ENCODE data around the gene PACS1. TPM values are rescaled to one million over a fixed set of nuclear protein-coding genes. Genes with fewer than 3 reads are reported as not detected.

PACS1 gene
- total RNA-seq, 4 donors from 2014 or later: 32.0 to 62.7 (median 51.8) TPM

GRCh38 chr11:66189031-66189745 is 119.1 kb downstream of the PACS1 start:
- Histone ChIP-seq H3K4me1 (peaks cover 0 to 4% (median 0%) of the 10 kb centered on the region in 4 donors), H3K36me3 (peaks cover 0 to 11% (median 0%) of the 10 kb centered on the region in 3 donors), H3K27me3 (no peaks in the 10 kb centered on the region), H3K27ac (no peak overlapping the region), H3K4me3 (no peak overlapping the region), H3K9me3 (no peaks in the 10 kb centered on the region)
- TF ChIP-seq EP300 (IDR thresholded peaks at IDR 0.05): no peak
- TF ChIP-seq CTCF (IDR thresholded peaks at IDR 0.05): no peak
- no peak for DNase-seq (ENCODE audit: low spot score in 2 of 2)
- 90 to 94% methylated on average over 8 of the region's 8 CpGs for WGBS, 2 donors

- TF ChIP-seq CTCF (IDR thresholded peaks at IDR 0.05) (no peak), EP300 (IDR thresholded peaks at IDR 0.05) (no peak), POLR2A (IDR thresholded peaks at IDR 0.05) (no peak)
- Histone ChIP-seq H3K9me3 (no peaks in the 10 kb centered on the region), H3K27ac (no peak overlapping the region), H3K4me1 (peaks cover 0 to 4% (median 0%) of the 10 kb centered on the region in 4 donors), H3K4me3 (no peak overlapping the region), H3K36me3 (peaks cover 0 to 26% (median 0%) of the 10 kb centered on the region in 3 donors), H3K27me3 (no peaks in the 10 kb centered on the region)
- no peak for DNase-seq (ENCODE audit: low spot score in 2 of 2)
- WGBS, 2 donors: 74 to 76% methylated on average over 6 of the region's 6 CpGs
These were observed 120.7 kb downstream of the PACS1 start for GRCh38 chr11:66190786-66191185.

DNA sequence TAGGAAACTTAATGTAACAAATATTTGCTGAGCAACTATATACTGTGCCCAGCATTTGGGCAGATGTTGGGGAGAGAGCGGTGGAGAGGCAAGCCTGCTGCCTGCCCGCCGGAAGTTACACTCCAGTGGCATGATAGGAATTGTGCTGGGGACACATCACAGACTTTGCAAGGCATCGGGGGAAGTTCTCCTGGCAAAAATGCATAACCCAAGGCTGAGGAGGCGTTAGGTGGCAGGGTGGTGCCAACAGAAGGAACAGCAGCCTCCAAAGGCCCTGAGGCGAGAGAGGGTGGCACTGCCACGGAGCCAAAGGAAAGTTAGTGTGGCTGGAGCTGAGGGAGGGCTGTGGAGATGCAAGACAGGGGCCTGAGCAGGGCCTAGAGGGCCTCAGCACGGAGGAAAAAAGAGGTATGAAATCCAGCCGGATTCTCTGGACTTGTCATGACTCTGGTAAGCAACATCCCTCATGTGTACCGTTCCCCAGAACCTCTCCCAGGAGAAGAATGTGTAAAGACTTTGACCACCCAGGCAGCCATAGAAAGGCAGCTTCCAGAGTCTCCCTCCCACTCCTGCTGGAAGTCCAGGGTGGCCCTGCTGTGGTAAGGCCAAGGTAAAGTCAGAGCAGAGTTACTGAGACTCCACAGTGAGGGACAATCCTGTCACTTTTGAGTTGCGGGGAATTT is 122.2 kb downstream of the PACS1 start:
- Histone ChIP-seq H3K27me3 (no peaks in the 10 kb centered on the region), H3K36me3 (peaks cover 0 to 30% (median 0%) of the 10 kb centered on the region in 3 donors), H3K9me3 (no peaks in the 10 kb centered on the region), H3K4me3 (no peak overlapping the region), H3K4me1 (peaks cover 0 to 4% (median 0%) of the 10 kb centered on the region in 4 donors), H3K27ac (no peak overlapping the region)
- TF ChIP-seq CTCF (IDR thresholded peaks at IDR 0.05): no peak
- TF ChIP-seq POLR2A (IDR thresholded peaks at IDR 0.05): no peak
- no peak for TF ChIP-seq EP300 (IDR thresholded peaks at IDR 0.05)
- 64 to 69% methylated on average over 11 of the region's 11 CpGs for WGBS, 2 donors
- no peak for DNase-seq (ENCODE audit: low spot score in 2 of 2)

DNA sequence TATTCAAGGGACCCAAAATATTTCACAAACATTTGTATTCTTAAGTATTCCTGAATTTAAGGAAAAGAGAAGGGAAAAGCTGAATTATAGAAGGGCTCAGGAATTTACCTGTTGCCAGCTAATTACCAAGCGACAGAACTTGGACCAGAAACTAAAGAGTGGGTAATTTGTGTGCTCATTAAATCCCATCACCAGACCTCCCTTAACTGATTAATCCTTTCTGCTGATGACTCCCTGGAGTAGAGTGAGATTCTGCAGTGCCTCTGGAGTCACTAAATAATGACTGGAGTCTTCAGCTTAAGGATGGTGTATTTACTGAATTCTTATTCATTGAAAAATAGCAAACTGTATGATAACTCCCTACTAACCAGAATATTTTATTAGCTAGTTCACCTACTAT is 124.3 kb downstream of the PACS1 start:
- Histone ChIP-seq H3K4me1 (peaks cover 0 to 4% (median 0%) of the 10 kb centered on the region in 4 donors), H3K4me3 (no peak overlapping the region), H3K27me3 (no peaks in the 10 kb centered on the region), H3K27ac (no peak overlapping the region), H3K9me3 (no peaks in the 10 kb centered on the region), H3K36me3 (peaks cover 0 to 50% (median 0%) of the 10 kb centered on the region in 3 donors)
- TF ChIP-seq CTCF (IDR thresholded peaks at IDR 0.05) (no peak), POLR2A (IDR thresholded peaks at IDR 0.05) (no peak), EP300 (IDR thresholded peaks at IDR 0.05) (no peak)
- 88 to 91% methylated on average over 1 of the region's 1 CpG for WGBS, 2 donors
- no peak for DNase-seq (ENCODE audit: low spot score in 2 of 2)

GRCh38 chr11:66195867-66196266 is 125.8 kb downstream of the PACS1 start:
- peaks cover 0 to 4% (median 0%) of the 10 kb centered on the region in 4 donors for H3K4me1 ChIP-seq
- H3K36me3 ChIP-seq: peaks cover 0 to 55% (median 0%) of the 10 kb centered on the region in 3 donors
- H3K27me3 ChIP-seq: no peaks in the 10 kb centered on the region
- H3K27ac ChIP-seq: no peak overlapping the region
- no peak for TF ChIP-seq CTCF (IDR thresholded peaks at IDR 0.05)
- no peak for TF ChIP-seq EP300 (IDR thresholded peaks at IDR 0.05)
- TF ChIP-seq POLR2A (IDR thresholded peaks at IDR 0.05): no peak
- DNase-seq (ENCODE audit: low spot score in 2 of 2): no peak
- 77 to 80% methylated on average over 2 of the region's 2 CpGs for WGBS, 2 donors
- H3K4me3 ChIP-seq: no peak overlapping the region
- peaks cover 0 to under 1% (median 0%) of the 10 kb centered on the region in 4 donors for H3K9me3 ChIP-seq
